ENCODE data around the gene SUN5. TPM values are rescaled to one million over a fixed set of nuclear protein-coding genes. Genes with fewer than 3 reads are reported as not detected.
"Not testable (repeated sequence)": the region's sequence is repeated elsewhere in the genome, so short reads cannot be mapped to it uniquely, and the experiment has no call there.

The SUN5 gene
- total RNA-seq, 2 experiments from 2014 or later = not detected

GRCh38 chr20:32964575-32964974 is 39.7 kb downstream of the SUN5 start:
- ChIA-PET CTCF (interaction anchor here (1.7 kb wide), 1 partner anchor 20 kb away, joined by 10 read pairs; no protein-coding TSS in a partner anchor), POLR2A (no interaction called here)
- H3K36me3 ChIP-seq (ENCODE audit: insufficient read depth, low read length) = no peaks in the 10 kb centered on the region
- no peak for DNase-seq
- intact Hi-C loops (cut with DNase I, micrococcal nuclease) = no loop called here
- Mint-ChIP-seq H3K4me3 (no peak overlapping the region), H3K9me3 (no peaks in the 10 kb centered on the region), H3K36me3 (ENCODE audit: low read depth) (no peaks in the 10 kb centered on the region), H3K27me3 (no peaks in the 10 kb centered on the region), H3K4me1 (ENCODE audit: low read depth) (peaks cover 83% of the 10 kb centered on the region), H3K27ac (no peak overlapping the region)
- peaks cover 81% of the 10 kb centered on the region for H3K4me1 ChIP-seq (ENCODE audit: insufficient read depth, low read length)
- no peaks in the 10 kb centered on the region for H3K27me3 ChIP-seq (ENCODE audit: control insufficient read depth in 1 of 2, insufficient read depth in 2 of 2, low read length in 2 of 2)
- no peak for ATAC-seq (ENCODE audit: poor library complexity)
- H3K4me3 ChIP-seq (ENCODE audit: low read length) = no peak overlapping the region
- no peak for TF ChIP-seq CTCF (IDR thresholded peaks at IDR 0.05)
- no peak overlapping the region for H3K27ac ChIP-seq (ENCODE audit: low read depth in 1 of 2, low read length in 2 of 2)
- H3K9me3 ChIP-seq (ENCODE audit: control insufficient read depth in 1 of 2, insufficient read depth in 1 of 2, low read length in 2 of 2) = peaks cover 0 to 4% of the 10 kb centered on the region in 2 experiments

- ChIA-PET CTCF (no interaction called here), POLR2A (no interaction called here)
- DNase-seq (no peak), ATAC-seq (ENCODE audit: poor library complexity) (no peak)
- peaks cover 2% of the 10 kb centered on the region for H3K36me3 Mint-ChIP-seq (ENCODE audit: low read depth)
- Histone ChIP-seq H3K36me3 (ENCODE audit: insufficient read depth, low read length) (no peaks in the 10 kb centered on the region), H3K4me1 (ENCODE audit: insufficient read depth, low read length) (peaks cover 67% of the 10 kb centered on the region), H3K9me3 (ENCODE audit: control insufficient read depth in 1 of 2, insufficient read depth in 1 of 2, low read length in 2 of 2) (peaks cover under 1 to 13% of the 10 kb centered on the region in 2 experiments), H3K27ac (ENCODE audit: low read depth in 1 of 2, low read length in 2 of 2) (no peak overlapping the region), H3K27me3 (ENCODE audit: control insufficient read depth in 1 of 2, insufficient read depth in 2 of 2, low read length in 2 of 2) (no peaks in the 10 kb centered on the region), H3K4me3 (ENCODE audit: low read length) (no peak overlapping the region)
- H3K4me1 Mint-ChIP-seq (ENCODE audit: low read depth) = peaks cover 76% of the 10 kb centered on the region
- no peaks in the 10 kb centered on the region for H3K27me3 Mint-ChIP-seq
- H3K27ac Mint-ChIP-seq = peak overlapping the region; percentile 36
- no peak for TF ChIP-seq CTCF (IDR thresholded peaks at IDR 0.05)
- no peak overlapping the region for H3K4me3 Mint-ChIP-seq
- no peaks in the 10 kb centered on the region for H3K9me3 Mint-ChIP-seq
- intact Hi-C loops (cut with DNase I, micrococcal nuclease) = no loop called here
Observed at GRCh38 chr20:32963176-32963575, 41.1 kb downstream of the SUN5 start.

- Histone ChIP-seq H3K9me3 (ENCODE audit: control insufficient read depth in 1 of 2, insufficient read depth in 1 of 2, low read length in 2 of 2) (peaks cover 5 to 15% of the 10 kb centered on the region in 2 experiments), H3K4me1 (ENCODE audit: insufficient read depth, low read length) (peaks cover 61% of the 10 kb centered on the region)
- POLR2A ChIA-PET; H3K4me3 Mint-ChIP-seq; ATAC-seq (ENCODE audit: poor library complexity); H3K36me3 Mint-ChIP-seq (ENCODE audit: low read depth); CTCF ChIA-PET; H3K4me3 ChIP-seq (ENCODE audit: low read length); H3K27ac ChIP-seq (ENCODE audit: low read depth in 1 of 2, low read length in 2 of 2); intact Hi-C loops (cut with DNase I, micrococcal nuclease); H3K36me3 ChIP-seq (ENCODE audit: insufficient read depth, low read length); H3K9me3 Mint-ChIP-seq; H3K27me3 ChIP-seq (ENCODE audit: control insufficient read depth in 1 of 2, insufficient read depth in 2 of 2, low read length in 2 of 2); DNase-seq; H3K27me3 Mint-ChIP-seq: not testable (repeated sequence)
- Mint-ChIP-seq H3K4me1 (ENCODE audit: low read depth) (peaks cover 70% of the 10 kb centered on the region), H3K27ac (peak overlapping the region; percentile 36)
Observed at GRCh38 chr20:32962646-32963045, 41.6 kb downstream of the SUN5 start.

GRCh38 chr20:32962053-32962452 is 42.2 kb downstream of the SUN5 start:
- no peak for TF ChIP-seq CTCF (IDR thresholded peaks at IDR 0.05)
- DNase-seq (no peak), ATAC-seq (ENCODE audit: poor library complexity) (no peak)
- no peak overlapping the region for H3K4me3 Mint-ChIP-seq
- intact Hi-C loops (cut with DNase I, micrococcal nuclease) = no loop called here
- H3K36me3 Mint-ChIP-seq (ENCODE audit: low read depth) = peaks cover 11% of the 10 kb centered on the region
- no peaks in the 10 kb centered on the region for H3K27me3 ChIP-seq (ENCODE audit: control insufficient read depth in 1 of 2, insufficient read depth in 2 of 2, low read length in 2 of 2)
- H3K27ac Mint-ChIP-seq = no peak overlapping the region
- ChIA-PET CTCF (no interaction called here), POLR2A (interaction anchor here (1.8 kb wide), 1 partner anchor 10 kb away, joined by 4 read pairs; no protein-coding TSS in a partner anchor)
- H3K4me3 ChIP-seq (ENCODE audit: low read length) = no peak overlapping the region
- no peaks in the 10 kb centered on the region for H3K9me3 Mint-ChIP-seq
- H3K27me3 Mint-ChIP-seq = no peaks in the 10 kb centered on the region
- no peaks in the 10 kb centered on the region for H3K36me3 ChIP-seq (ENCODE audit: insufficient read depth, low read length)
- H3K4me1 Mint-ChIP-seq (ENCODE audit: low read depth) = peaks cover 64% of the 10 kb centered on the region
- H3K27ac ChIP-seq (ENCODE audit: low read depth in 1 of 2, low read length in 2 of 2) = no peak overlapping the region
- H3K4me1 ChIP-seq (ENCODE audit: insufficient read depth, low read length) = peaks cover 55% of the 10 kb centered on the region
- peaks cover 11 to 15% of the 10 kb centered on the region in 2 experiments for H3K9me3 ChIP-seq (ENCODE audit: control insufficient read depth in 1 of 2, insufficient read depth in 1 of 2, low read length in 2 of 2)

All from CD4-positive, alpha-beta T cell (primary cell).